HG03060 (cell line): ENCODE measurements around the gene ATP10A.
"Not testable (repeated sequence)": the region's sequence is repeated elsewhere in the genome, so short reads cannot be mapped to it uniquely, and the experiment has no call there.

Experiments
- ATAC-seq: cut with Tn5 transposase; IDR thresholded peaks from one replicate; pipeline ENCODE4 v1.9.1; 2021; ENCODE audit warnings: low read depth, moderate number of reproducible peaks; ENCODE audit not compliant: unreplicated experiment

ATP10A gene

DNA sequence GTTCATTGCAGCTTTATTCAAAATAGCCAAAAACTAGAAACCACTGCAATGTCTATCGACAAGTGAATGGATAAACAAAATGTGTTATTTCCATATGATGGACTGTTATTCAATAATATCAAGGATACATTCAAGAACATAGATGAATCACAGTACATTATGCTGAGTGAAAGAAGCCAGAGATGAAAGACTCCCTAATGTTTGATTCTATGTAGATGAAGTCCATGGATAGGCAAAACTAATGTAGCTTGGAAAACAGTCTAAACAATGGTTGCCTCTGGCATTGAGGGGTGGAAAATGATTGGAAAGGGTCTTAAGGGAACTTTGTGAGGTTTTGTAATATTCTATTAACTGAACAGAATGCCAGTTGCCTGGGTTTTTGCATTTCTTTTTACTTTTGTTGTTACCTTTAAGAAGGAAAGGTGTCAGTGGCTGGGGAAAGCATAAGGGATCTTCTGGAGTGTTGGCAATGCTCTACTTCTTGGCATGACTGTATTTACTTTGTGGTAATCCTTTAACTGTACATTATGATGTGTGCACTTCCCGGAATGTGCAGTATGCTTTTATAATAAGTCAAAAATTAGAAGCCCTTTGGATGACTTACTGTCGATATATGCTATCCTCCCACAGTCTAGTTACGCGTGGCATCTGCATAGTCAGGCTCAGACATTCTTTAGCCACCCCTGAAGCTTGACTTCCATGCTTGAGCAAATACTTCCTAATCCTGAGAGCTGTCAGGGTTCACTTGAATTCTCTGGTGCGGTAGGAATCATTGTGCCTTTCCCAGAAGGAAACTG, 20.5 kb upstream of the ATP10A start:
- no peak for ATAC-seq

DNA sequence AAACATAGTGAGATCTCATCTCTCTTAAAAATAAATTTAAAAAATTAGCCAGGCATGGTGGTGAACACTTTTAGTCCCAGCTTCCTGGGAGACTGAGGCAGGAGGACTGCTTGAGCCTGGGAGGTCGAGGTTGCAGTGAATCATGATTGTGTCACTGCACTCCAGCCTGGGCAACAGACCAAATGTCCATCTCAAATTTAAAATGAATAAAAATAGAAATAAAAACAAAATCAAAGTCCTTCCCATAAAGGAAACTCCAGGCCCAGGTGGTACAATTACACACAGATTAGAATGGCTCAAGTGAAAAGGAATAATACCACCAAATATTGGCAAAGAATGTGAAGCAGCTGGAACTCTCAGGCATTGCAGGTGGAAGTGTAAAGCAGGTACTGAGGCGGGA, 19.3 kb upstream of the ATP10A start:
- ATAC-seq = no peak

DNA sequence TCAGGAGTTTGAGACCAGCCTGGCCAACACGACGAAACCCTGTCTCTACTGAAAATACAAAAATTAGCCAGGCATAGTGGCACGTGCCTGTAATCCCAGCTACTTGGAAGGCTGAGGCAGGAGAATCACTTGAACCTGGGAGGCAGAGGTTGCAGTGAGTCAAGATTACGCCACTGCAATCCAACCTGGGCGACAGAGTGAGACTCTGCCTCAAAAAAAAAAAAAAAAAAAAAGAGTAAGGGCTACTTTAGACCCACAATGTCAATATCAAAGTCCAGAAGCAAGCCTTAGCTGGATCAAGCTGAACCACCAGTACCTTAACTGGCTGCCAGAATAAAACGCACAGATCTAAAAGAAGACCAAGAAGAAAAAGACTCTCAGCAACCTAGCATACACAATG, 17.8 kb upstream of the ATP10A start:
- ATAC-seq = not testable (repeated sequence)

DNA sequence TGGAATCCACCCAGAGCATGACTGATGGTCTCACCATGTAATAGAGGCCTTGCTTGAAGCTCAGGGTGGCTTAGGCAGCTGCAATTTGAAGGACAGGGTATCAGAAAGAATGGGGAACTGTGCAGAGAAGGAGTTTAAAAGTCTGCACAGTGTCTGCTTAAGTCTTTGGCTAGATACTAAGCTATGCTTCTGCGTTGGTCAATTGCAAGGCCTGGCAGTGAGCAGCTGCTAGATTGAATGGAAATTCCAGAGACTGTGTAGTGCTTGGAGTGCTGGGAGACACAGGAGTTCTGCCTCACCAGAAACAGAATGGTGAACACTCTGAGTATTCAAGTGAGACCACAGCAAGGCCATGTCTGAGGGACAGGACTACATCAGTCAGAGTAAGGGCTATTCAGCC, 17.3 kb upstream of the ATP10A start:
- no peak for ATAC-seq

DNA sequence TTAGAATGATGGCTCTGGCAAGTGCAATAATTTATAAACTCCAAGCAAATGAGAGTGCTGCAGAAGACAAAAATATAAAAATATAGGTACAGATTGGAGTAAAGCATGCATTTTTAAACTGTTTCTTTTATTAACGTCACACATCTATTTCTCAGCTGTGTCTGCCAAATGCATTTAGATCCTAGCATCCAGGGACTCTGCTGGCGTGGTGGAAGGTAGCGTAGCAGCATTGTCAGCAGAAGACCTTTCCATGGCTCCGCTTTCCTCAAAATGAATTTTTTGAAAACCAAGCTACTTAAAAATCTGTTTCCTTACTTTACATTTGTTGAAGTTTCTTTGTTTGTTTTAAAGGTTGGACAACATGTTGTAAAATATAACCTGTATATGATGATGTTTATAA, 16.3 kb upstream of the ATP10A start:
- no peak for ATAC-seq

DNA sequence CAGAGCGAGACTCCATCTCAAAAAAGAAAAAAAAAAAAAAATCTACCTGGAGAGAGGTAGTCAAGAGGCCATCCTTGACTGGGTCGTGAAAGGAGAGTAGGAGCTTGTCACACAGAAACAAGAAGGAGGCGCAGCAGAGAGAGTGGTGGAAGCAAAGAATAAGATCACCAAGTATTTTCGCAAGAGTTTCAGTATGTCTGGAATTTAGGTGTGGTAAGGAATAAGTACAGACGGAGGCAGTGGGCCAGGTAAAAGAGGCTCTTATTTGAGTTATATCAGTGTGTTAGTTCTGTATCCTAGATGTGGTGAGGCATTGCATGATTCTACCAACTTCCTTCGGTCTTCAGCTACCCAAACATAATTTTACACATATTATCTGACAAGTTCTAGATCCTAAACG, 14.6 kb upstream of the ATP10A start:
- ATAC-seq = no peak

DNA sequence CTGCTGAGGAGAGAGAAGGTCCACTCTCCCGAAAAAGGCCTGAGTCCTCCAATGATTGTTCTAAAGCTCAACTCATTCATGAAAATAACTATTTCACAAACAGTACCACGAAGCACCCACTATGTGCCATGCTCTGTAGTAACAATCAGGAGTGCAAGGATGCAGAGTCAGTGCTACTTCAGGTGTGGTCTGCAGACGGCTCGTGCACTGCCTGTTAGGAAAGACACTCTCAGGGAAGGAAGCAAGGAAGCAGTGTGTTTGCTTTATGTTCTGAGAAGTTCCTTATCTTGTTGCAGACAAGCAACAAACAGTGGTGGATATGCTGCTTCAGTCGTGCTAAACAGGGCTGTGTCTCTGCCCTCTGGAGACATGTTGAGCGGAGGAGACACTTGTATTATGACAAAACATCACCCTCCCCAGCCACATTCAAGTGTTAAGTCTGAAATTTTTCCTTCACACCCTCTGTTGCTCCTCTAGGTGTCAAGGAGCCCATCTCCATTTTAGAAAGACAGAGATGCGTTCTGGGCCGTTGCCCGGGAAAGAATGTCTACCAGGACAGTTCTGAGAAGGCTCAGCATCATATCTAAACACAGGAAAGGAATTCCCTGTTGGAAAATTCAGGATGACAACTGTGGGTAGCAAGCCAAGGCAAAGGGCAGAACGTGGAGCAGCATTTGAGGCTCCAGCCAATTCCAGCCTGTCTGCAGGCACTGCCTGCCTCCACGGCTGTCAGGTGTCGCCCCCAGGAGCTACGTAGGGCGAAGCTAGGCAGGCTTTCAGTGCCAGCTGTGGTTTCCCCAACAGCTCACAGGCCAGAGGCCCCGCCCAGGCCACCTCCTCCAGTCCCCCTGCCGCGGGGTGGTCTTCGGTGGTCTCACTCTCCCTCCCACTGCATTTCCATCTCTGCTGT, 13.4 kb upstream of the ATP10A start:
- no peak for ATAC-seq

DNA sequence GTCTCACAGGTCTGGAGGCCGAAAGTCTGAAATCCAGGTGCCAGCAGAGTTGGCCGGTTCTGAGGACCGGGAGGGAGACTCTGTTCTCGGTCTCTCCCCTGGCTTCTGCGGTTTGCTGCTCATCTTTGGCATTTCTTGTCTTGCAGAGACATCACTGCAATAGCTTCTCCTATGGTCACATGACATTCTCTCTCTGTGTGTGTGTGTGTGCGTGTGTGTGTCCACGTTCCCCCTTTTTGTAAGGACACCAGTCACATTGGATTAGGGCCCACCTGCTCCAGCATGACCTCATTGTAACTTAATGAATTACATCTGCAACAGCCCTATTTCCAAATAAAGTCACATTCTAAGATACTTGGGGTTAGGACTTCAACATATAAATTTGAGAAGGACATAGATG, 12.4 kb upstream of the ATP10A start:
- ATAC-seq = no peak

DNA sequence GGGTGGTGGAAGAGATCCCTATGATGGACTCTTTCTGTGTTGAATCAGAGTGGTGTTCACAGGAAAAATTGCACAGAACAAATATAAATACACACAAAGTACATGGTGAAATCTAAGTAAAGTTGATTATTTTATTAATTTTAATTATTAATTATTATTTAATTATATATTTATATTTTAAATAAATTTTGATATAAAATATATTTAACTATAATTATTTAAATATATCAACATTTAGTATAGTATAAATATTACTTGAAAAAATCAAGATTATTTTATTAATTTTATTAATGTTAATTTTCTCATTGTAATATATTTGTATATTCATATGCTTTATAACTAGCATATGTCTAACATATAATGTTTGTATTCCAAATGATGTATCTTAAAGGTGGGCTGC, 11.3 kb upstream of the ATP10A start:
- no peak for ATAC-seq

DNA sequence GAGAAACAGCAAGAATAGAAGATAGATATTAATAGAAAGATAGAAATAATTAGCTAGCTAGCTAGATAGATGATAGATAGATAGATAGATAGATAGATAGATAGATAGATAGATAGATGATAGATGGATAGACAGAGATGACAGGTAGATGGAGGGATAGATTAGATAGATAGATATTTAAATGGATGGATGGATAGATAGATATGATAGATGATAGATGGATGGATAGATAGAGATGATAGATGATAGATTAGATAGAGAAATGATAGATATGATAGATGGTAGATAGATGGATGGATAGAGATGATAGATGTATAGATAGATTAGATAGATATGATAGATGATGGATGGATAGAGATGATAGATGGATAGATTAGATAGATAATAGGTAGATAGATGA, 8.3 kb upstream of the ATP10A start:
- ATAC-seq = no peak

DNA sequence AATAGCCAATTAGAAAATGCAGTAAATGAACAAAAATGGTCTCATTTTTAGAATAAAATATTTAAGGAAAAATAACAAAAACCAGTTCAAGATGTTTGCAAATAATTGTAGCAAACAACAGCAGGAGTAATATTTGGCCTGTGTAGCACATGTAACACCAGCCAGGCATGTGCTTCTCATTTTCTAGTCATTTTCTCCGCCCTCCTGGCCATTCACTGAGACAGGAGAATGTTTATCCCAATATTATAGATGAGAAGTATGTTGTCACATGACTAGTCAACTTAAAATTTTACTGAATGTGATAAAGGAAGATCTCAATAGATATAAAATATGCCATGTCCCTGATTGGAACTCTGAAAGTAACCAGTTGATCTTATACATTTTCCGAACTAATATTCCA, 7.8 kb upstream of the ATP10A start:
- no peak for ATAC-seq

DNA sequence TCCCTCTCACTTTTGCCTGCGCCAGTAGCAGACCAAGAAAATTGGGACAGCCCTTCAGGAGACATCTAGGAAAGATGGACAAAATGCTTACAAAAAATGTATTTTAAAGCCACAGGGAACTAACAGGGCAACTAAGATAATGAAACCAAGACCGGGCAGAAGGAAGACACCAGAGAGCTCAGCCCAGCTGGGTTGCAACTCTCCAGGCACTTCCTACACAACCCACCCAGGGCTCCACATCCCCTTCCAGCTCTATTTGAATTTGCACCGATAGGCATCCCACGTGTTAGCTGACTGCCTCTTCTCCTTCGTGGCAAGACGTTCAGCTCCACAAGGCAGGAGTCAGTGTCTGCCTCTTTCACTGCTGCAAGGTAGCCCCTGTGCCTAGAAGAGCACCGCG, 6.6 kb upstream of the ATP10A start:
- no peak for ATAC-seq

DNA sequence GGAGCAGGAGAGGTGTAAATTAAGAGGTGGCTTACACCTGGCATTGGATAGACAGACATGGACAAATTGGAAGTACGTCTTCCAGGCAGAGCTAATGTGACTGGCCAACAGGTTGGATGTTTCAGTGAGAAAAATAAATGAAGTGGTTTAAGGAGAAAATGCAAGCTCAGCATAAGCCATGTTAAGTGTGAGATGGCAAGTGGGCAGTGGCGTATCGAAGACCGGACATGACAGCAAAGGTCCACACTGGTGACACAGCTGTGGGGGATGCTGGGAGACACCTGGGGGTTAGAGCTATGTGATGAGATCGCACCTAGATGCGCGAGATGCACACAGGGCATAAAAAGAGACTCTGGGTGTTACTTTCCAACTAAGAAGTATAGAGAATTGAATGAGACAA, 3.7 kb upstream of the ATP10A start:
- ATAC-seq = no peak

DNA sequence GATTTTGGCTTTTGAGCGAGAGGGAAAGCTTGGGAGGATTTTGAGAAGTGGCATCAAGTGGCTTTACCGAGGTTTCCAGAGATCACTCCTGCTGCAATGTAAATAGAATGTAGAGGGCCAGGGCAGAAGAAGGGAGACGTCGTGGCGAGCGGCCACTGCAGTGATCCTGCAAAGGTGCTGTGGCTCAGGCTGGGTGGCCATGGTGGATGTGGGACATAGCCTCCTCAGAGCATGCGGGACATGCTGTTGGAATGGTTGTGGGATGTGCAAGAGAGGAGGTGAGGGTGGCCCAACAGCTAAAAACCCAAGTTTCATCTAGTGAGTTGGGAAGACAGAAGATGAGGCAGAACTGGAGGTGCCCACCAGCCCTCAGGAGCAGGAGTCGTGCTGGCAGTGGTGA, 3.1 kb upstream of the ATP10A start:
- no peak for ATAC-seq

DNA sequence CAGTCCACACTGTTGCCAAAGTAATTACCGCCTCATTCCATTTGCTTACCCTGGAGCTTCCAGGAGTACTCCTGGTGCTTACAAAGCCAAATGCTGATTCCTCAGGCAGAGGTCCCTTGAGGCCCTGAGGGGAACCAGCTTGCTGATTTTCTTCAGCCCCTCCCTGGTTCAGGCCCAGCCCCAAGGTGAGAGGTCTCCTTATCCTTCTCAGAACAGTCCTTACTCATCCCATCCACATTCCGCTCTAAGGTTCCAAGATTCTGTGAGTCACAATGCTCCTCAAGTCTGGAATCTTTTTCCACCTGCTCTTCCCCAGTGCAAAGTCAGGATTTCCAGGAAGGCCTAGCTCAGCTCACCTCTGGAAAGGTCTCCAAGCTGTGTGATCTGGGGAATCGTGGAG, 1.8 kb upstream of the ATP10A start:
- ATAC-seq = no peak

DNA sequence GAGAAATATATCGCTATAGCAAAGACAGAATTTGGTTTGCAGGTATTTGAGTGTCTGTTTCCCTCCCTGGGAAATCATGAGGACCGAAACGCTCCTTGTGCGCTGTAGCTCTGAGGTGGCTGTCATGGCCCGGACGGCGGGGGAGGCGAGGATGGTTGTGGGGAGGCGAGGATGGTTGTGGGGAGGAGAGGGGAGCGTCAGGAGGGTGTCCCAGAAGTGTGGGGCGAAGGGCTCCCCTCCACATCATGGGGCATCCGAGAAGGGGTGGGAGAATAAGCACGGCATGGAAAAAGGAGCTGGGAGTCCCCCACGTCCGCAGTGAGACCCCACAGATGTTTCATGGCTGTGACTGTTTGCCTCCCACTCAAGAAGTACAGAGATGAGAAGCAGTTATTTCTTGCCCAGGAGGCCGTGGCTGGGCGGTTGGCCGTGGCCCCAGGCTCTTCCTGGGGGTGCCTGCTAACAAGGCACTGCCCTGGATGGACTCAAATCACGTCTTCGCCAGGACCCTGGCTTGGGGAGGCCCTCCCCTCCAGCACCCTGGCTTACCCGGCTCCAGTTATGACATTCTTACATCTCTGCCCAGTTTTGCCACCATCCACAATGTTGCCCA, 947 bp upstream of the ATP10A start:
- ATAC-seq = no peak

DNA sequence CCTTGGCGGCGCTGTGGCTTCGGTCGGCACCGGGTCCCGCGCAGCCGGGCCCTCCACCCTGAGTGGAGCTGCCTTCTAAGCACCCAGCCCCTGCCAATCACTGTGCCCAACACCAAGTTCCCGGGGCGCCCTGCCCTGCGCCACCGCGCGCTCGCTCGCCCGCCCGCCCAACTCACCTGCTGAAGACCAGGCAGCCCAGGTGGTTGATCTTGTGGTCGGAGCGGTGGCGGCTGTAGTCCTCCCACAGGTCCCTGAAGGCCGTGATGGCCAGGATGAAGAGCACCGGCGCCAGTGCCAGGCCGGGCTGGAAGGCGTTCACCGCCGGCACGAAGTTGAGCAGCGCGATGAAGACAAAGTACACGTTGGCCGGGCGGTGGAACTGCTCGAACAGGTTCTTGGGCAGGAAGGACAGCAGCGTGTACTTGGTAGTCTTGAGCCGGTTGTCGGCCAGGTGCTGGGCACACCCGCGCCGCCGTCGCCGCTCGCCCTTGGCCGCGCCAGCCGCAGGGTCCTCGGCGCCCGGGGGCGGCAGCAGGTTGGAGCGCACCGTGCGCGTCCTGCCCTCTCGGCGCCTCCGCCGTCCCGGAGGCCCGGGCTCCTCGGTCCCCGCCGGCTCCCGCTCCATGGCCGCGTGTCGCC, 536 bp downstream of the ATP10A start:
- no peak for ATAC-seq

DNA sequence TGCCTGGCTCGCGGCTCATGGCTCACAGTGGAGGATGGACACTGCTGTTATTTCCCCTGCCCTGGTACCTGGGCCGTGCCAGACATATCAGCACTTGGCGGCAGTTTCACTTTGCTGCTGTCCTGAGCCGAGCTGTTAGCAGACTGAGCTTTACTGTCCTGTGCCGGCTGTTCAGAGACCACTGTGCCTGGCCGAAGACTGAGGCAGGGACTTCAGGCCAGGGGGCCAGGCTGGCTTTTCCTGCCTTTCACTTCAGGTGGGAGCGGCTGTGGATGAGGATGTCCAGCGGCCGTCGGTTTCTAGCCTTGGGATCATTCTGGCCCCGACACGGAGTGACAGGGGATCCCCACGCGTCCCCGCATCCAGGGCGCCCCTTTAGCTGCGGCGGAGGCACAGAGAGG, 1.1 kb downstream of the ATP10A start:
- no peak for ATAC-seq

DNA sequence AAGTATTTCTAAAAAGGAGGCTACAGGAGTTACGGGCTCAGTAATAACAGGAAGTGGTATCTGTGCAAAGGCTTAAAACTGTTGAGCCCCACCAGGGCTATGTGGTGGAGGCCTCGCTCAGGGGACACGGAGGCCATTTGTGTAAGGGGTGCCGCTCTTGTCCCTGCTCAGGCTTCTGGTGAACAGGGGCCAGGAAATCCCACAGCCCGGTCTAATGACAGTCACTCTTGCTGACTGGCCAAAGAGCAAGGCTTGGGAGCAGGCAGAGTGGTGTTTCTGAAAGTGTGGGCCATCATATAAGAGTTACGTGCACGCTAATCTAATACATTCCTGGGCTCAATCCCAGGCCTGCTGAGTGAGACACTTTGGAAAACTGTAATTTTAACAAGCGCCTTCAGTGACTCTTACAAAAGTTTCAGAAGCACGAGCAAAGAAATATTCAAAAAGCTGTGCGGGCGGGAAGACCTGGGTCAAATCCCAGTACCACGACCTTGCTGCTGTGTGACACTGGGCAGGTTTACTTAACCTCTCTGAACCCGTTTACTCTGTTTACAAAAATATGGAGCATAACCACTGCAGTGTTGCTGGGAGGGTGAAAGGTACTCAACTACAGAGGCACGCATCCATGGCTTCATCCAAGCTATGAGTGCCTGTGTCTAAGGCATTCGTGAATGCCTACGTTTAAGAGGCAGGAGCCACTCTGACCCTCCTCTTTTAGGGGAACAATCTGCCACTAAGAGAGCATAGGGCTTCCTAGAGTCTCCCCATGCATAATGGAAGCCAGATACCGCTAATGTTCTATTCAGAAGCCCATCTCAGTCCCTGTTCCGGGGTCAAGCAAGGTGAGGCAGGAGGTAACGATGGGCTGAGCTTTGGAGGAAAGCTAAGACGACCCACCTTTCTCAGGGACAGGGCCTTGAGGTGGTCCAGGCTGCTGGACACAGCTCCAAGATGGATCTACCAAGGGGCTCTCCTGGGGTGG, 2.0 kb downstream of the ATP10A start:
- ATAC-seq = no peak
